Activated T-cell treated with anti-CD3 and anti-CD28 coated beads, Interleukin-2, amount 50 U/mL, for 48 hours (primary cell): ENCODE measurements around the gene COL8A1.
A peak's percentile ranks its signal among the peaks of the same experiment; 100 is the strongest.

Experiments used
- DNase-seq, 2 experiments: peaks; one replicate each; pipeline ENCODE4 v3.0.0-alpha.2; 2020

Gene COL8A1

DNA sequence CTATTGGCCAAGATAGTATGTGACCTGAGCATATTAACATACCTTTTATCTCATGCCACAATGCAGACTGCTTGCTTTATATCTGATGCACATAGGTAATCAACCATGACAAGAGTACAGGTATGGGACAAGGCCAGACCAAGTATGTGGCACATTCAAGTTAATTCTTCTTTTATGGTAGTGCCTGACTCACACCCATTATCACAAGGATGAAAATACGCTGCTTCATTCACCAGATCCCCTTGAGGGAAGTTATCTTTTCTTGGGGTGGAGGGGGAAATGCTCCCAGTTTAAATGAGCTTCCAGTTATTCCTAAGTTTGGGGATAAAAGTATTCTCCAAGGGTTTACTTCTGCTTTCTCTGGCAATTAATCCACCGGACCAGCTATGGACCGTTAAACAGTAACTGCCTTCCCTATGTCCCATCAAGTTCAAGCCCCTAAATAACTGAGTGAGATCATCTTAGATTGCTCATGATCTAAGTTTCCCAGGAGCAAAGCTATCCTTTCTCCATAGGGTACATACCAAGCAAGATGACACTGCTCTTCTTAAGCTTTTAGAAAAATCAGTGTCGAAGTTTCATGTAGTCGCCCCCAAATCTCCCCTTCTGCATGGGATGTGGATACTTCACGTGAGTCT is 1.9 kb downstream of the COL8A1 start:
- DNase-seq, result no peak

DNA sequence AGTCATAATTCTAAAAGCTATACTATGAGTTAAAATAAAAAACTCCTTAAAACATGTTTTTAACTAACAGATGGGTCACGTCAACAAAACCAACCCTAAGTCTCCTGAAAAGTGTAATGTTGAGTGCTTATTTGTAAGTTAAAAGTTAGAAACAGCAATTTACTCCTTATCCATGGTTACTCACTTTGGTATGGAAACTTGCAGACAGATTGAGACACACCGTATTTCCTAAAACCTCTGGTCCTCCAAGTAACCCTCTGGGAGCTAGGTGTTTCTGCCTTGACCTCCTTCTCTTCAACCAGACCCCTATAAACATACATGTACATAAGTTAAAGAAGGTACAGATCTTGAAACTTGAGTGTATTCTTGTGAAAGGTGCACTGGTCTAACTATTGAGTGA is 3.1 kb downstream of the COL8A1 start:
- DNase-seq, result no peak

DNA sequence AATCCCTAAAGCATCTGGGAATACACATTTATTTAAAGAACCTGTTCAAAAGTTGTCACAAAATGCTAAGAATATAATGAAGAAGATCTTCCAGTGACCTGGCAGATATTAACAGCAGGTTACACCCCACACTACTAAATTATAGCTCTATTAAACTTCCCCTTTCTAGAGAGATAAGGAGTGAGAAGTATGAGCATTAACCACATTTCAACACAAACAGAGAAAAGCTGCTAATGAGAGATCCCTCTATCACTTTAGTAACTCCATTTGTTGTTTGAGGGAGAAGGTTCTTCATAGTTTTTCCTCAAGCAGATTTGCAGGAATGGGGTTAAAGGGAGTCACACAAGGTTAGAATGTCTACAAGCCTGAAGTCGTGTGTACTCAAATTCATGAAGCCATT is 3.6 kb downstream of the COL8A1 start:
- no peak for DNase-seq

DNA sequence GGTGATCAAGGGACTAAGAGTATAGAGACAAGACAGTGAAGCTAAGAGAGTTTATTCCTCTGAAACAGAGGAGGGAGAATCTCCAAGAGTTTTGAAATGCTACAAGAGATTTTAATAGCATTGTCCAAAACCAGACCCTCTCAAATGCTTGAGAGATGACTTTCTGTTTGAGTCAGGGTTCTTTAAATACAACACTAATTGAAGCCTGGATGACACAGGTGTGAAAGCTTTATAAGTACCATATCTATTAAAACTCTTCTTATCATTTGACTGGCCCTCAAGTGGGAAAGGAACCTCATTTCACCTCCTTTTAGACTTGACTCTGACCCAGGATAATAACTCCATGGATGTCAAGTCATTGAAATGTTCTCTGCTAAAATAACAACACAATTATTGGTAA is 5.6 kb downstream of the COL8A1 start:
- no peak for DNase-seq

DNA sequence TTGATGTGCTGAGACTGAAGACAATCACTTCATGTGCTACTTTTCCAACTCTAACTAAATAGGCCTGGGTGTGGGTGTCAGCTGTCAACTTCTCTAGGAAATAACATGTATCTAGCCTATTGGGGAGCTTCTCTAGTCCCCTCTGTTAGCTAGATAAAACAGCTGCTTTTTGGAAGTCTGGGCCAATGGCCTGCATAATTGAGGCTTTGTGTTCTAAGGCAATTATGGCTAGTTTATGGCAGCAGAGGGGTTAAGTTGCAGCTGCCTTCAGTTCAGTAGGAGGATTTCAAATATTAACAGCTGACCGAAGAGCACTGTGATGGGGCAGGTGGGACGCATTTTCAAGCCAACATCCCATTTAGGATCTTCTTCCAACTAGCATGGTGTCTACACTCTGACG is 6.4 kb downstream of the COL8A1 start:
- no peak for DNase-seq

DNA sequence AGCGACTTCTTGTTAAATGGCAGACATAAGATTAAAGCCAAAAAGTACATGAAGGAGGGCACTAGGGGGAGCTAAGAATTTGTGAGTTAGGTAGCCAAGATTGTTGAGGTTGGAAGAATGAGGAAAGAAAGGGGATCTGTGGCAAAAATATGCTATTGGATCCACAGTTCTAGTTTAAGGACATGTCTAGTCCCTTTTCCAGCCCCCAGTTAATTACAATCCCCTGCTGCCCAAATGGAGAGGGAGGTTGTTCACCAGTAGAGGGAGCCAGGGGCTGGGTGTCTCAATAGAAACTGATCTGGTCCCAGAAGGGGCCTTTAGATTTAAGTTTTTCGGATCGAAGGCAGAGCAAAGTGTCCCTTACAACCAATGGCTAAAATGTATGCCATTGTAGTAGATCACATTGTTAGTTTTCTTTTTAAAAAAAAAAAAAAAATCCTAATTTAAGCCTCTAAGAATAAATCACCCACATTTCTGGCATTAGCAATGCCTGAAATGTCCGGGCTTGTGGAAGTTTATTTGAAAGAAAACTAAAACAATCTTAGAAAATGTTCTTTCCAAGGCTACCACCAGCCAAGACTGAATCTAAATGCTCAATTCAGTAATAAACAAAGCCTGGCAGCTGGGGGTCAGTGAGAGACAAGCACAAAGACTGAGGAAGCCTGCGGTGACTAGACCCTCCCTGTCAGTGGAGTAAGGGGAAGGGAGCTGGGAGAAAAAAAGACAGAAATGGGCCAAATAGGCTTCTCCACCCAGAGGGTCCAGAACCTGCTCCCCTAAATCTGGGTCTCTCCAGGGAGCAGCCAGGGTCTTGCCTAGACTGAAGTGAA is 7.1 kb downstream of the COL8A1 start:
- DNase-seq, result no peak

DNA sequence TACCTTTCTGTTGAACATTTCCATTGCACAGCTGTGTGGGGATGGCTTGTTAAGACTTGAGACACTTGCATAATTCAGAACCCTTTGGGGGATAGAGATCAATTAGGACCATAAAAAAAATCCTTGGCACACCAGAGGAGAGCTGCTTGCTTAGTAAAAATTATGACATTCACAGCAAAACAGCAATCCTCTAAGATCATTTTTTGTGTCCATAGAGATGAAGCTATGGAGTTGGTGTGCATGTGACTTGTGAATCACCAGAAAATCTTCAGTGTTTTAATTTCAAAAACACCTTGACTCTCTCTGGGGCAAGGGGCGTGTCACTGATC is 7.7 kb downstream of the COL8A1 start:
- DNase-seq, result no peak

DNA sequence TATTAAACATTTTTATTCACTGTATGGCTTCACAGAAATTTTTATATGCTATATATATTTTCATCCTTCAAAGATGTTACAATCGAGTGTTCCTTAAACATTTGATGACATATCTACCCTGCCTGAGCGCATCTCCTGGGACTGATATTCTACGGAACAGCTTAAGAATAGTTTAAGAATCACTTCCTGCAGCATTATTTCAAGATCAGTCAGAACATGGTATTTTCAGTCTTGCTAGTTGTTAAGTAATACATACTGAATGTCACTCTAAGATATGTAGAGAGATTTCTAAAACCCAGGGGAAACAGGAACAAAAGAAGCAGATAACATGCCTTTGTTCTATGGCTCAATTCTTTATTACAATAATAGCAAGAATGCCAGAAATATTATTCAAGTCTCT is 8.7 kb downstream of the COL8A1 start:
- DNase-seq, result no peak

DNA sequence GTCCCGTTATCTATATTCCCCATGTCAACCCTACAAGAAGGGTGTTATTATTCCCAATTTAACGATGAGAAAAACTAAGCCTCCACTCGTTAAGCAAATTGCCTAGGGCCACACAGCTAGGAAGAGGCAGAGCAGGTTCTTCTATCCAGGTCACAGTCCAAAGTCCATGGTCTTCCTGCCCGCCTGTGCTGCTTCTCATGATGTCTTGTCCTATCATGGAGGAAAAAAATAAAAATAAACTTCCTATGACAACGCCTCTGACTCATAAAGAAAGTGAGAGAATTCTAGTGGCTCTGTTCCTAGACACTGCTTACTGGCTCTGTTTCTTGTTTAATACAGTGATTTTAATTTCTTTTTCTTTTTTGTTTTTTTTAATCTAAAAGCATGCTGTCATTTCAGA is 9.7 kb downstream of the COL8A1 start:
- DNase-seq, result no peak

DNA sequence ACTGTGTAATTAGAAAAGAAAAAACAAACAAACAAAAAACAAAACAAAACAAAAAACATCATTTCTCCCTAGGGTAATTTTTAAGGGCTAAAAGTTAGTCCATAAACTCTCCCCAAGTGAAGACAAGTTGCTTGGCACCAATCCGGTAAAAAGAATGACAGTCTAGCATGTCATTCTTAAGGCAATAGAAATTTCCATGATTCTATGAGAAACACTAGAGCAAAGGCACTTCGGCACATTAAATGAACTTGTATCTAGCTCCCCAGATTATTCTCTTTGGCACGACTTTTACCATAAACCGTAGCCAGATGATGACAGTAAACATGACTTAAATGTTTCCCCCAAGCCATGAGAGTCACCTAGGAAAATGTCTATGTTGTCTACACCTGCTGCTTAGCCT is 10.1 kb downstream of the COL8A1 start:
- DNase-seq, result no peak

DNA sequence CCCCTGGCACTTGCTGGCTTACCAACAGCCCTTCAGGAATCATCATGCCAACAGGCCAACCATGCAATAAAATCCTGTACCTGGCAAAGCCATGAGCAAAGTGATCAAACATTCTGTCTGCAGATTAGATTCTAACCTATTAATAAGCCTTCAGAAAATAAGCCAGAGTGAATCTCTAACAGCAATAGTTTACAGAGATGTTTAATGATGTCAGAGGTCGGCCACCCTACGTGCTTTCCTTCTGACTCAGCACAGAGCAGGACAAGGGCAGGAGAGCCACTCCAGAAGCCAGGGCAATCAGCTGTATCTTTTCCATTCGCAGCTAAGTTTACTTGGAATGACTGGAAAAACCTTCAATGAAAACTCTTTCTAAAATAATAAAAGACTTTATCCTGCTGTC is 13.1 kb downstream of the COL8A1 start:
- no peak for DNase-seq

DNA sequence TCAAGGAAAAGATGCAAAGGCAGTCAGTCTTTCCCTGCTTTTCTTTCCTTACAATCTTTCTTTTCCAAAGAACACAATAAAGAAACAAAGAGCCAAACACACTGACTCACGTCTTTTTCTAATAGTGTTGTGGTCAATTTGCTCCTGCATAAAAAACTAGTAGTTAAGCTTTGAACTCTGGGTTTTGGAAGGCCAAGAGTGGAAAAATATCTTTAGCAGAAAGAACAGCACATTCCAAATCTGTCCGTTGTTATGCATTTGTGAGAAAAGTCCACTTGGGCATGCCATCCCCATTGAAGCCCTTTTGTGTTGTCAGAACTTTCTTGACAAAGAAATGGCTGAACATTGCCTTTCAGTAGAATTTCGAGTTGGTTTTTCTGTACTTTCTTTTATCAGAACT is 18.2 kb downstream of the COL8A1 start:
- no peak for DNase-seq

DNA sequence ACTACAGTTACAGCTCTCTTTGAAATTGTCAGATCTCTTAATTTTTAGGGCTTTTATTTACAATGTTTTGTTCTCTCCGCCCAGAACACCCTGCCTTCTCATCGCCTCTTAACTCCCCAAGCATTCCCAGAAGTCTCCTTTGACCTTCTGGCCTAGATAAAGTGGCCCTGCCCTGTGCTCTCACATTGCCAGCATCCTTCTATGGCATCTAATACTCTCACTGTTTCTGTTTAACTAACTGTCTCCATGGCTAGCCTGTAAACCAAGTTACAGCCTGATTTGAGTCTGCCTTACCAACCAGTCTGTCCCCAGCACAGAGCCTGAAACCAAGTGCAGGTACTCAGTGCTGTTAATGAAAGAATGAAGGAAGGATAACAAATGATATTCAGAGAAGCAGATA is 19.9 kb downstream of the COL8A1 start:
- no peak for DNase-seq

DNA sequence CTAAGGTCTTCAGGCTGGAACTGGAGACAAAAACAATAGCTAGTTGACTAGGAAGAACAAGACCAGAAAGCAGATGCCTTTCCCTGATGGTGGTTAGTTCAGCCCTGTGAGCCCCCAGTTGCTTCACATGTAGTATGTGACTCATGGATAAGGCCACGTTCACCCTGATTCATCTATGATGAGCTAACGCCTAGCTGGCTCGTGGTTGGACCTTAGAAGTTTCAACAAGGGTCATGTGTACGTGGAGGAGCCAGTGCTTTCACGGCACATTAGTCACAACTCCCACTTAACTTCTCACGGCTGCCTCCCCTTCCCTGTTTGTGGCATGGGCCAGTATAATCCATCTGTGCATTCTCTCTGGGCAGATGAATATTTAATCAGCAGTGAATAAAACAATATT is 20.6 kb downstream of the COL8A1 start:
- peak in 1 of 2 experiments; percentile 17 for DNase-seq

DNA sequence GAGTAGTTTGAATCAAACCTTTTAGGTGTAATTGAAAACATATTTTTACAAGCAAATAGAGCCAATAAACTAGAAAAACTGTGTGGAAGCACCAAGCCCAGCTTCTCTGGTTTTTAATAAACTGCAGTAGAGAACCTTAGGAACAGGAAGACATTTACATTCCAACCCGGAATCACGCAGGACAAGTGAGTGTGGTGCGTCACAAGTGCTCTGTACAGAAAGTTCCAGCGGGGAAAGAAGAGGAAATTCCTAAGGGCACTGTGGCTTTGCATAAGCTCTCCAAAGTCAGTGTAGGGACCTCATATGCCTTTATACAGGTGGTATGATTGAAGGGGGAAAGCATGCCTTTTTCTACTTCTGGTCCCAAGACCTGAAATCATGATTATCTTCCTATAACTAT is 21.6 kb downstream of the COL8A1 start:
- DNase-seq, result no peak

DNA sequence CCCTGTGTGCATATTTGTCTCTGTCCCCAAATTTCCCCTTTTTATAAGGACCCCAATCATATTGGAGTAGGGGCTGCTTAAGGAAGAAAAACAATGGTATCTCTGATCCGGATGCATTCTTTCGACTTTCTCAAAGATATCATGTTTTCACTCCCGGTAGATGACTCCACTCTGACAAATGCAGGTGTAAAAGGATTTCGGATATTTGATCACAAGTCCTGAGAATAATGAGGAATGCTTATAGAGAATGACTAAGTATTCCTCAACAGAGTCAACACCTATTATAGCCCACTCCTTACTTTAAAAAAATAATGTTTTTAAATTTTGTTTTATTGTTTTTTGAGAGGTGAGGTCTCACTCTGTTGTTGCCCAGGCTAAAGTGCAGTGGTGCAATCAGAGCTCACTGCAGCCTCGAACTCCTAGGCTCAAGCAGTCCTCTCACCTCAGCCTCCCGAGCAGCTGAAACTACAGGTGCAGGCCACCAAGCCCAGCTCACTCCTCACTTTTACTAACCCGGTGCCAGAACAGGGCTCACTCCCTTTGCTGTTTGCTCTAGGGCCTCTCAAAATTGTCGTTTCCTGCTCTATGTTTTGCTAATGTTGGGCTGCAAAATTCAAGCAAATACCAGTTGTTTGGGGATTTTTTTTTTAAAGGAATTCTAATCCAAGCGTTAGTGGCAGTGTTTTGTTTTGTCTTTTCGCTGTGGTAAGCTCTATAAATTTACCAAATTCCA is 24.6 kb downstream of the COL8A1 start:
- no peak for DNase-seq

DNA sequence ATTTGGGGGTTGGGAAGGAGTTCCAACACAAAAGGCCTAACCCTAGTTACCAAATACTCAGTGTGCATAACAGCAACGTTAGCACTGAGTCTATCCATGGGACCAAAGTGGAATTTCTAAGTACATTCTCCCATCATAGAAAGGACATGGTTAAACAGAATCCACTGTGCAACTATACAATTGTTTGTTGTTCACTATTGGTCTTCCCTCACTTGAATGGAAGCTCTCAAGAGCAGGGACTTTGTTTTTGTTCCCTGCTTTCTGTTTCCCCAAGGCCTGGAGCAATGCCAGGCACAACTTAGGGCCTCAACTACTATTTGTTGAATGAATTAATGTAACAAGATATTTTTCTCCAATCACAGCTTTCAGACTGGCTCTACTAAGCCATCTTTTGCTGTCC is 25.6 kb downstream of the COL8A1 start:
- DNase-seq, result no peak

DNA sequence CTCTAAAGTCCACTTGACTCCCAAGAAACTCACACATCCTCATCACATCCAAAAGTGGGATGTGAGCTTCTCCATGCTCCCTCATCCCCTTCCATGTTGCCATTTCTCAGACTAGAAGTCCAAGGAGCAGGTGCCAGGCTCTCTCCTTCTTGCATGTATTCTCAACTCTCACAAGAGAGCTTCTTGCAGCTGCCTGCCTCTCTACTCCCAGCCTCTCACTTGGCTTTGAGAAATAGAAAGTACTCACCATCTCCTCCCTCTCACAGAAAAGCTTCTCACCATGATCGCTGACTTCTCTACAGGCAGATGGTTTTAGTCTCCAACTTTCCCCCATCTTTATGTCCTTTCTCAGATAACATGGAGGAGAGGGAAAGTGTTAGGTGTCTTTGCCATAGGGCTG is 26.6 kb downstream of the COL8A1 start:
- no peak for DNase-seq

DNA sequence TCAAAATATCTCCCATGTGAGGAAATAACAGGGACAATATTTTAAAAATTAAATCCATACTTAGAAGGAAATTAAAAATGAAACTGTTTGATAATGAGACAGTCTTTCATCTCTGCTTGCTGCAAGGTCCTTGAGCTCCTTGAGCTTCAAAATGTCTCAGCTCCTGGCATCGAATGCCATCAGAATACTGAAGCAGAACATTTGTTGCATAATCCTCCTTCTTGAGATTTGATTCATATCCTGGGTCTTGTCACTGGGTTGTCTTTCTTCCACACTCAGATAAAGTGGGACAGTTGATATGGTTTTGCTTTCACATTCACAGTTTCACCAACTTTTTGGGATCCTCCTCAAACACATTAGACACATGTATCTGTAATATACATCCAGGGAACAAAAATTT is 27.8 kb downstream of the COL8A1 start:
- DNase-seq, result no peak

DNA sequence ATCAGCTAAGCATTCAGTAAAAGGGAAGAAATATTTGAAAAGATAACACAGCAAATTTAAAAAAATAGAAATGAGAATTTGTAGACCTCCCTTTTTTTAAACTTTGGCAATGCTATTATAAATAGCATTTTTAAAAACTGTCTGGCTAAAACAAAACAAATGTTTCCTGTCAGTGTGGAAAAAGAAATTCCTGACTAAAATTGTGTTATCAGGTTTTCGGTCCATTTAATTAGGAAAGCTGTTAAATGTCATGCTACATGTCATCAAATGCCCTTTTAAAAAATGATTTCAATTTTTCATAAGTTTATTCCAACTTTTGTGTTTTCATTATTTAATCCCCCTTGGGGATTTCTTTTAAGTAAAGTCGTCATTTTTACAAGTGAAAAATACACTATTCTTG is 29.6 kb downstream of the COL8A1 start:
- DNase-seq, result no peak

DNA sequence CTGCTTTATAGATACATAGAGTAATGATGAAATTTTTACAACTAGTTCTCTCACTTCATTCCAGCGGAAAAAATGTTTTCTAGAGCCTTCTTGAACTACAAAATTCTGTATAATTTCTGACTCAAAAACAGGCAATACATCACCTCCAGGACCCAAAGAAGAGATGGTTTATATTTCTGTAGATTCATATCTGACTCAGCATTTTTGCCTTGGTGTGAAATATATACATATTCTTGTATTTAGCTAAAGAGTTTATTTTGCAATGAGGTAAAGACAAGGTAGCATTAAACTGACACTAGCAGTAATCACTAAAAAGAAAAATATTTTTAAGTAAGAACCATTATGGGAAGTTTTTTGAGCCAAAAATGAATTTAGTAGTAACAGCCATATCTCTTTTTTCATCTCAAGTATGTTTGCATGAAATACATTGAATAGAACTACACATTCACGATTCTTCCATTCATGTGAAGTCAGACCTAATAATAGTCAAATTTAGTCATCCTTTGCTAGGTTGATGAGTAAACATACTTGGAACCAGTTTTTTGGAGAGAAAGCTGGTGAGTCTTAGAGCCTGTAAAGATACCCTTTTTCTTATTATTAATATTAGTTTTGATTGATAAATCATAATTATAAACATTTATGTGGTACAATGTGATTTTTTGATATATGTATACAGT is 31.6 kb downstream of the COL8A1 start:
- no peak for DNase-seq

DNA sequence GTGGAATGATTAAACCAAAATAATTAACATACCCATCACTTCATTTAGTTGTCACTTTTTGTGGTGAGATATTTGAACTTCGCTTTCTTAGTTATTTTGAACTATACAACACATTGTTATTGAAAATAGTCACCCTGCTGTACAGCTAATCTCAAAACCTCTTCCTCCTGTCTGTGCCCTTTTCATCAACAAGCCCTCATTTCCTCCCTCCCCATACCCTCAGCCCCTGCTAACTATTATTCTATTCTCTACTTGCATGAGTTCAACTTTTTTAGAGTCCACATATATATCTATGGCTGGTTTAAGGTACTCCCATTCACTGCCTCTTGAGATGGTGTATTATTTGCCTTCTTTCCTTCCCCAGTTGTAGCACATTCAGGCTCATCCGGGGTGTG is 32.2 kb downstream of the COL8A1 start:
- DNase-seq, result no peak

DNA sequence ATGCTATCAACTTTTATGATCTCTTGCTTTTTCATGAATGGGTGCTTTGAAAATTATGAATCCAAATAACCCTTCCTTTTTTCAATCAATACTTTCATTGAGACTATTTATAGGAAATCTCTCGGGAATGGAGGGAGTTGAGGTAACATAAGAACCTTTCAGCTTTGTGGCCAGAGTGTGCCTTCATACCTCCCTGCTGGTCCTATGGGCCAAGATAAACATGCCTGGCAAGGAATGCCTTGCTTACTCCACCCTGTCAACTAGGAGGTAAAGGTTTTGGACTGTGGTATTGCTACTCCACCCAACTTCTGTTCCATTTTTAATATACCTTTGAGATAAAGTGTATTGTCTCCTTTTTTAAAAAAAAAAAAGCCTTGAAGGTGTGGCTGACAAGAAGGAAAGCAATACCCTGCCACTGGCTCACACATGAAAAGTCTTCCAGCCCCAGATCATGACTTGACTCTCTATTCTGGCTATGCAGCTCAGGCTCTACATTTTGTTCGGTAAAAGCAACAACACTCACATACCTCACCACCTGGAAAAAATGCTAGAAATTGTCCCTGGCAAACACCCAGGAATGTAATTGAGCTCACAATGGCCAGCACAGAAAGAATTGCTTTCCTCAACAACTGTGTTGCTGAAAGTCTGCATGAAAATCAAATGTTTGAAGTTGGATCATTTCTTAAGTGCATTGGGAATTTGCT is 35.8 kb downstream of the COL8A1 start:
- no peak for DNase-seq
